HEK293 (cell line): Measurements from ENCODE around the gene IQSEC1.

Experiments
- CTCF ChIA-PET: fragments of 350-600 bp; formaldehyde crosslinking; extraction: SDS; loops from one replicate; lab custom pipeline; 2021; ENCODE audit warnings: antibody characterized with exemption; lab: Yijun Ruan, JAX
- POLR2A ChIA-PET: fragments of 300-600 bp; formaldehyde crosslinking; extraction: SDS; loops from one replicate; lab custom pipeline; 2020; ENCODE audit warnings: antibody characterized with exemption, inconsistent platforms; lab: Yijun Ruan, JAX
- H3K27ac ChIP-seq: fragments of 200-500 bp; sonication (Bioruptor generic); 2 replicates; pipeline ENCODE4 v1.5.1; 2014; ENCODE audit warnings: low read depth, low read length, control low read depth, inconsistent platforms; ENCODE audit errors: extremely low read depth
- H3K36me3 ChIP-seq, 2 experiments: fragments of 200-500 bp in 1 of 2; sonication (Bioruptor generic) in 1 of 2; 1 replicate in 1 of 2; 2 replicates in 1 of 2; pipeline ENCODE4 v1.5.1; 2014 to 2017; ENCODE audit warnings: inconsistent platforms in 2 of 2, low read length in 2 of 2; ENCODE audit not compliant: control insufficient read depth in 2 of 2, insufficient read depth in 1 of 2
- H3K4me1 ChIP-seq: fragments of 200-500 bp; sonication (Bioruptor generic); 2 replicates; pipeline ENCODE4 v1.5.1; 2014; ENCODE audit warnings: mild to moderate bottlenecking, low read length, inconsistent platforms; ENCODE audit not compliant: control insufficient read depth, insufficient read depth
- H3K4me3 ChIP-seq: 2 replicates; pipeline ENCODE4 v1.5.1; 2011; ENCODE audit warnings: low read depth, mild to moderate bottlenecking, control low read depth, low read length, moderate library complexity
- H3K9me3 ChIP-seq: fragments of 200-500 bp; sonication (Bioruptor generic); 2 replicates; pipeline ENCODE4 v1.5.1; 2014; ENCODE audit warnings: low read depth, low read length, inconsistent platforms; ENCODE audit not compliant: control insufficient read depth, insufficient read depth
- PRDM1 ChIP-seq: fragments of 450-650 bp; formaldehyde crosslinking; IDR thresholded peaks from 2 replicates; pipeline ENCODE4; 2016; ENCODE audit warnings: missing biosample characterization, missing genetic modification characterization
- SP7 ChIP-seq: fragments of 450-650 bp; formaldehyde crosslinking; IDR thresholded peaks from 2 replicates; pipeline ENCODE4 v1.5.1; 2016; ENCODE audit warnings: missing biosample characterization, missing genetic modification characterization
- ZBTB11 ChIP-seq: fragments of 450-650 bp; formaldehyde crosslinking; conservative IDR thresholded peaks from 2 replicates; pipeline ENCODE4 v1.5.1; 2016; ENCODE audit warnings: low read depth, missing biosample characterization, missing genetic modification characterization
- ZBTB20 ChIP-seq: fragments of 450-650 bp; formaldehyde crosslinking; IDR thresholded peaks from 2 replicates; pipeline ENCODE4 v1.5.1; 2016; ENCODE audit warnings: missing biosample characterization, missing genetic modification characterization
- ZIC2 ChIP-seq: fragments of 450-650 bp; formaldehyde crosslinking; IDR thresholded peaks from 2 replicates; pipeline ENCODE4 v1.5.1; 2016; ENCODE audit warnings: missing biosample characterization, missing genetic modification characterization
- ZNF132 ChIP-seq: fragments of 450-650 bp; formaldehyde crosslinking; IDR thresholded peaks from 2 replicates; pipeline ENCODE4 v1.5.1; 2017; ENCODE audit warnings: missing biosample characterization, missing genetic modification characterization, borderline replicate concordance
- ZNF341 ChIP-seq: fragments of 450-650 bp; formaldehyde crosslinking; IDR thresholded peaks from 2 replicates; pipeline ENCODE4; 2016; ENCODE audit warnings: low read depth, missing biosample characterization, missing genetic modification characterization
- ZNF518A ChIP-seq: fragments of 450-650 bp; formaldehyde crosslinking; conservative IDR thresholded peaks from 2 replicates; pipeline ENCODE4 v1.5.1; 2016; ENCODE audit warnings: low read depth, missing biosample characterization, missing genetic modification characterization
- ZNF529 ChIP-seq: fragments of 450-650 bp; formaldehyde crosslinking; IDR thresholded peaks from 2 replicates; pipeline ENCODE4 v1.5.1; 2017; ENCODE audit warnings: missing genetic modification characterization, missing biosample characterization; ENCODE audit not compliant: insufficient replicate concordance
- ZNF677 ChIP-seq: fragments of 450-650 bp; IDR thresholded peaks from 2 replicates; pipeline ENCODE4 v1.5.0; 2018; ENCODE audit warnings: missing biosample characterization, mild to moderate bottlenecking, missing genetic modification characterization, moderate library complexity

The IQSEC1 gene

GRCh38 chr3:13022348-13023234 lies 50.6 kb downstream of the IQSEC1 start (continued):
- TF ChIP-seq ZNF529 (tag by site-specific recombination) (no peak), ZBTB11 (tag by site-specific recombination) (no peak), ZNF132 (tag by site-specific recombination) (no peak)

- ChIA-PET CTCF (no interaction called here), POLR2A (interaction anchor here (0.5 to 0.6 kb wide), 3 partner anchors 43 to 1489 kb away, joined by 3 to 4 read pairs (median 3); no protein-coding TSS in a partner anchor)
- Histone ChIP-seq H3K4me1 (no peaks in the 10 kb centered on the region; the same call in 1 of the 2 replicates), H3K27ac (no peak overlapping the region), H3K36me3 (no peaks in the 10 kb centered on the region), H3K4me3 (no peak overlapping the region), H3K9me3 (no peaks in the 10 kb centered on the region)
- TF ChIP-seq ZNF341 (tag by site-specific recombination) (peak; percentile 86), ZNF677 (no peak), ZIC2 (tag by site-specific recombination) (peak; percentile 53)
These were observed 51.8 kb downstream of the IQSEC1 start for GRCh38 chr3:13021141-13022114.

- TF ChIP-seq PRDM1 (tag by site-specific recombination) (0 out of 2 replicates have a peak, but pooled peaks have one; percentile 29), SP7 (tag by site-specific recombination) (peak; percentile 47; the same call in 1 of the 2 replicates), ZBTB20 (tag by site-specific recombination) (peak; percentile 78), ZNF518A (tag by site-specific recombination) (no peak)
- no peaks in the 10 kb centered on the region; the same call in 1 of the 2 replicates for H3K4me1 ChIP-seq
- ChIA-PET POLR2A (no interaction called here), CTCF (interaction anchor here (0.6 to 1.0 kb wide), 3 partner anchors 25 to 44 kb away, joined by 3 to 4 read pairs (median 3); no protein-coding TSS in a partner anchor)
- H3K9me3 ChIP-seq = no peaks in the 10 kb centered on the region
- no peak overlapping the region for H3K4me3 ChIP-seq
- H3K36me3 ChIP-seq = no peaks in the 10 kb centered on the region
- no peak overlapping the region for H3K27ac ChIP-seq
These were observed 53.0 kb downstream of the IQSEC1 start for GRCh38 chr3:13020159-13020750.
